CD14-positive monocyte (primary cell): Measurements from ENCODE around the gene ENPP6. TPM values are rescaled to one million over a fixed set of nuclear protein-coding genes. Genes with fewer than 3 reads are reported as not detected.

Experiments used
- DNase-seq, 3 donors: peaks; one replicate each; pipeline ENCODE4 v3.0.0-alpha.2; 2011 to 2022
- H2AFZ ChIP-seq: 2 replicates; pipeline ENCODE4 v1.6.0; 2012; ENCODE audit warnings: mild to moderate bottlenecking, low read depth, low read length, inconsistent platforms; ENCODE audit not compliant: insufficient read depth, poor library complexity, severe bottlenecking
- H3K27ac ChIP-seq, 2 donors: 1 replicate in 1 of 2; 2 replicates in 1 of 2; pipeline ENCODE4 v1.5.1; 2012 to 2013; ENCODE audit warnings: low read length in 2 of 2, control low read depth in 1 of 2, inconsistent platforms in 1 of 2, low read depth in 1 of 2, mild to moderate bottlenecking in 1 of 2
- H3K27me3 ChIP-seq, 2 donors: one replicate each; pipeline versions ENCODE4 v1.6.0 to v1.6.1; 2011 to 2013; ENCODE audit warnings: low read length in 2 of 2; ENCODE audit not compliant: control insufficient read depth in 2 of 2, insufficient read depth in 2 of 2
- H3K36me3 ChIP-seq, 2 donors: replicated peaks in 1 of 2; 1 replicate in 1 of 2; 2 replicates in 1 of 2; pipeline versions ENCODE4 v1.5.1 to v1.6.1; 2012 to 2013; ENCODE audit warnings: low read length in 2 of 2, control low read depth in 1 of 2, inconsistent platforms in 1 of 2, mild to moderate bottlenecking in 1 of 2; ENCODE audit not compliant: insufficient read depth in 2 of 2, control insufficient read depth in 1 of 2
- H3K4me1 ChIP-seq, 2 donors: 1 replicate in 1 of 2; 2 replicates in 1 of 2; pipeline versions ENCODE4 v1.5.1 to v1.6.1; 2012 to 2013; ENCODE audit warnings: low read length in 2 of 2, control low read depth in 1 of 2, inconsistent platforms in 1 of 2, mild to moderate bottlenecking in 1 of 2, moderate library complexity in 1 of 2; ENCODE audit not compliant: insufficient read depth in 2 of 2, control insufficient read depth in 1 of 2
- H3K4me2 ChIP-seq: replicated peaks from 2 replicates; pipeline ENCODE3; 2012; ENCODE audit warnings: low read length, moderate library complexity, mild to moderate bottlenecking; ENCODE audit not compliant: poor library complexity, severe bottlenecking; ENCODE audit errors: extremely low read depth
- H3K4me3 ChIP-seq, 3 experiments: fragments of 200-600 bp in 1 of 3; sonication (generic) in 1 of 3; replicated peaks in 1 of 3; 1 replicate in 2 of 3; 2 replicates in 1 of 3; pipeline ENCODE4 v1.5.1; 2011 to 2013; ENCODE audit warnings: low read length in 3 of 3, mild to moderate bottlenecking in 3 of 3, control low read depth in 2 of 3, low read depth in 2 of 3, inconsistent platforms in 1 of 3, moderate library complexity in 1 of 3
- H3K79me2 ChIP-seq: 2 replicates; pipeline ENCODE4 v1.6.0; 2012; ENCODE audit warnings: mild to moderate bottlenecking, control low read depth, inconsistent platforms, low read length, moderate library complexity; ENCODE audit not compliant: insufficient read depth
- H3K9ac ChIP-seq: 2 replicates; pipeline ENCODE4 v1.6.0; 2017; ENCODE audit warnings: low read length, mild to moderate bottlenecking; ENCODE audit not compliant: insufficient read depth, poor library complexity, severe bottlenecking
- H3K9me3 ChIP-seq, 2 donors: replicated peaks in 1 of 2; 1 replicate in 1 of 2; 2 replicates in 1 of 2; pipeline versions ENCODE4 v1.5.1 to v1.6.1; 2012 to 2013; ENCODE audit warnings: low read length in 2 of 2, control low read depth in 1 of 2; ENCODE audit not compliant: control insufficient read depth in 1 of 2, insufficient read depth in 1 of 2
- H4K20me1 ChIP-seq: 2 replicates; pipeline ENCODE4 v1.6.0; 2012; ENCODE audit warnings: mild to moderate bottlenecking, low read length, control low read depth, moderate library complexity; ENCODE audit not compliant: insufficient read depth
- H3K27ac Mint-ChIP-seq, 7 donors: one replicate each; pipeline ENCODE4 v1.8.0; 2020; ENCODE audit warnings: mild to moderate bottlenecking in 7 of 7, mixed read lengths in 7 of 7, moderate library complexity in 6 of 7, inconsistent platforms in 2 of 7
- H3K27me3 Mint-ChIP-seq, 3 donors: one replicate each; pipeline ENCODE4 v1.8.0; 2021 to 2022; ENCODE audit warnings: low read depth in 3 of 3, mild to moderate bottlenecking in 3 of 3, mixed read lengths in 3 of 3, moderate library complexity in 3 of 3, inconsistent platforms in 1 of 3
- H3K36me3 Mint-ChIP-seq, 2 donors: one replicate each; pipeline ENCODE4 v1.8.0; 2020; ENCODE audit warnings: mixed read lengths in 2 of 2, inconsistent platforms in 1 of 2, mild to moderate bottlenecking in 1 of 2
- H3K4me1 Mint-ChIP-seq: one replicate; pipeline ENCODE4 v1.8.0; 2020; ENCODE audit warnings: mild to moderate bottlenecking, mixed read lengths
- H3K4me3 Mint-ChIP-seq, 2 donors: one replicate each; pipeline ENCODE4 v1.8.0; 2020; ENCODE audit warnings: mild to moderate bottlenecking in 2 of 2, mixed read lengths in 2 of 2, moderate library complexity in 1 of 2
- H3K9me3 Mint-ChIP-seq, 7 donors: one replicate each; pipeline ENCODE4 v1.8.0; 2020 to 2022; ENCODE audit warnings: mixed read lengths in 7 of 7, mild to moderate bottlenecking in 6 of 7, moderate library complexity in 6 of 7, inconsistent platforms in 2 of 7
- CTCF ChIP-seq: fragments of 200-600 bp; IDR thresholded peaks from one replicate; pipeline ENCODE4 v1.8.0; 2022; ENCODE audit warnings: antibody characterized with exemption, mild to moderate bottlenecking
- WGBS: methylation state at CpG from one replicate; pipeline ENCODE4 v1.1.5; 2013; ENCODE audit warnings: missing lambda C conversion rate; ENCODE audit not compliant: insufficient coverage; 5-methylcytosine and 5-hydroxymethylcytosine counted together
- intact Hi-C, 2 donors: fragments of 100-400 bp; cut with micrococcal nuclease; formaldehyde crosslinking; loops; one replicate each; pipeline versions ENCODE4 v1.15.0 to v1.15.1; 2023
- polyA plus RNA-seq, 3 donors: library from polyadenylated mRNA; depleted of rRNA in 1 of 3; unstranded in 2 of 3; stranded (reverse) in 1 of 3; fragments of 300-500 nt in 2 of 3; fragments of >200 nt in 1 of 3; fragmentation: Illumina TruSeq in 2 of 3; gene quantifications; 1 replicate in 2 of 3; 2 replicates in 1 of 3; pipeline ENCODE4 v1.2.3, GENCODE V29; 2012 to 2021

ENPP6 gene
- polyA plus RNA-seq, 3 donors, result 0.05 TPM; not detected in 2

- no peak overlapping the region for H2AFZ ChIP-seq
- Mint-ChIP-seq H3K27me3 (peaks cover 1 to 2% (median 1%) of the 10 kb centered on the region in 3 donors), H3K36me3 (no peaks in the 10 kb centered on the region), H3K27ac (peak overlapping the region in 2 of 7 donors; percentile 41 to 58), H3K4me3 (no peak overlapping the region), H3K4me1 (peaks cover 16% of the 10 kb centered on the region), H3K9me3 (peaks cover 0 to 3% (median 0%) of the 10 kb centered on the region in 7 donors)
- peaks cover 4 to 8% of the 10 kb centered on the region in 2 donors for H3K4me1 ChIP-seq
- H3K9ac ChIP-seq, result no peak overlapping the region
- H4K20me1 ChIP-seq, result no peaks in the 10 kb centered on the region
- H3K4me3 ChIP-seq, result no peak overlapping the region
- TF ChIP-seq CTCF, result no peak
- no peak overlapping the region for H3K27ac ChIP-seq
- no peaks in the 10 kb centered on the region for H3K9me3 ChIP-seq
- H3K4me2 ChIP-seq, result no peak overlapping the region
- DNase-seq, result no peak
- H3K79me2 ChIP-seq, result no peaks in the 10 kb centered on the region
- H3K27me3 ChIP-seq, result no peaks in the 10 kb centered on the region
- 85% methylated on average over 11 of the region's 13 CpGs for WGBS
- intact Hi-C loops, result no loop called here
- H3K36me3 ChIP-seq, result no peaks in the 10 kb centered on the region
Observed at GRCh38 chr4:184151988-184152485, 65.6 kb downstream of the ENPP6 start.

GRCh38 chr4:184150102-184150839 is 67.4 kb downstream of the ENPP6 start:
- H3K27ac Mint-ChIP-seq, result no peak overlapping the region
- Histone ChIP-seq H3K4me3 (no peak overlapping the region), H3K9ac (no peak overlapping the region), H3K36me3 (no peaks in the 10 kb centered on the region), H3K4me1 (peaks cover 4 to 8% of the 10 kb centered on the region in 2 donors), H3K79me2 (no peaks in the 10 kb centered on the region), H4K20me1 (no peaks in the 10 kb centered on the region), H3K27me3 (no peaks in the 10 kb centered on the region), H2AFZ (no peak overlapping the region), H3K27ac (no peak overlapping the region), H3K9me3 (no peaks in the 10 kb centered on the region), H3K4me2 (no peak overlapping the region)
- 87% methylated on average over 4 of the region's 7 CpGs for WGBS
- H3K27me3 Mint-ChIP-seq, result peaks cover 1 to 6% (median 2%) of the 10 kb centered on the region in 3 donors
- H3K4me3 Mint-ChIP-seq, result no peak overlapping the region
- no peaks in the 10 kb centered on the region for H3K36me3 Mint-ChIP-seq
- DNase-seq, result no peak
- intact Hi-C loops, result no loop called here
- H3K4me1 Mint-ChIP-seq, result peaks cover 14% of the 10 kb centered on the region
- no peak for TF ChIP-seq CTCF
- peaks cover 0 to 2% (median 0%) of the 10 kb centered on the region in 7 donors for H3K9me3 Mint-ChIP-seq
